GM18519 (cell line): ENCODE results near the gene ENG.
"Not testable (repeated sequence)": the region's sequence is repeated elsewhere in the genome, so short reads cannot be mapped to it uniquely, and the experiment has no call there.

Experiments
- ATAC-seq: cut with Tn5 transposase; IDR thresholded peaks from one replicate; pipeline ENCODE4 v1.9.1; 2021; ENCODE audit warnings: mild to moderate bottlenecking, moderate library complexity; ENCODE audit not compliant: unreplicated experiment, low FRiP score

The ENG gene

GRCh38 chr9:127878652-127879390 is 24.4 kb upstream of the ENG start:
- no peak for ATAC-seq

- no peak for ATAC-seq
Measured at GRCh38 chr9:127878001-127878651, 23.7 kb upstream of the ENG start.

- no peak for ATAC-seq
Measured at GRCh38 chr9:127877566-127877998, 23.1 kb upstream of the ENG start, which contains the start of gene AK1. AK1 (minus strand) TSS chr9:127877675; CDS start chr9:127874617, 3,058 bp downstream.

GRCh38 chr9:127876764-127877562 is 22.5 kb upstream of the ENG start:
- no peak for ATAC-seq

GRCh38 chr9:127876026-127876763 is 21.7 kb upstream of the ENG start:
- no peak for ATAC-seq

- ATAC-seq, result no peak
Measured at GRCh38 chr9:127875306-127875966, 21.0 kb upstream of the ENG start.

GRCh38 chr9:127874301-127875221 is 20.1 kb upstream of the ENG start:
- no peak for ATAC-seq

- ATAC-seq, result no peak
Measured at GRCh38 chr9:127873886-127874285, 19.4 kb upstream of the ENG start.

- no peak for ATAC-seq
Measured at GRCh38 chr9:127873223-127873691, 18.8 kb upstream of the ENG start.

GRCh38 chr9:127872369-127873222 is 18.1 kb upstream of the ENG start:
- ATAC-seq, result no peak

GRCh38 chr9:127871531-127871930 is 17.1 kb upstream of the ENG start:
- ATAC-seq, result no peak

GRCh38 chr9:127870887-127871286 is 16.4 kb upstream of the ENG start:
- ATAC-seq, result no peak

- ATAC-seq, result not testable (repeated sequence)
Measured at GRCh38 chr9:127870153-127870491, 15.7 kb upstream of the ENG start.

GRCh38 chr9:127869310-127870152 is 15.1 kb upstream of the ENG start:
- ATAC-seq, result no peak

GRCh38 chr9:127868278-127868902 is 13.9 kb upstream of the ENG start:
- ATAC-seq, result no peak

- no peak for ATAC-seq
Measured at GRCh38 chr9:127867356-127868277, 13.2 kb upstream of the ENG start.
